ENCODE measurements around the gene CEP70.
A peak's percentile ranks its signal among the peaks of the same experiment; 100 is the strongest.
"Not testable (repeated sequence)": the region's sequence is repeated elsewhere in the genome, so short reads cannot be mapped to it uniquely, and the experiment has no call there.

The CEP70 gene

DNA sequence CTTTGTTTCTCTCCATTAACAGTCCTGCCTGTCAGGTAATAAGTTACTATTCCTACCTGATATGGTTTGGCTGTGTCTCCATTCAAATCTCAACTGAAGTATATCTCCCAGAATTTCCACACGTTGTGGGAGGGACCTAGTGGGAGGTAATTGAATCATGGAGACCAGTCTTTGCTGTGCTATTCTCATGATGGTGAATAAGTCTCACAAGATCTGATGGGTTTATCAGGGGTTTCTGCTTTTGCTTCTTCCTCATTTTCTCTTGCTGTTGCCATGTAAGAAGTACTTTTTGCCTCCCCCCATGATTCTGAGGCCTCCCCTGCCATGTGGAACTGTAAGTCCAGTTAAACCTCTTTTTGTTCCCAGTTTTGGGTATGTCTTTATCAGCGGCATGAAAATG is 7.6 kb upstream of the CEP70 start:
- H3K4me1 ChIP-seq; H3K9me3 ChIP-seq; in situ Hi-C loops (cut with MboI; ENCODE audit: low sequenced_read_pairs); DNase-seq (ENCODE audit: low spot score in 2 of 2); H3K27me3 ChIP-seq (ENCODE audit: low read depth); H3K36me3 ChIP-seq (replicated peaks); H3K4me3 ChIP-seq: not testable (repeated sequence)

DNA sequence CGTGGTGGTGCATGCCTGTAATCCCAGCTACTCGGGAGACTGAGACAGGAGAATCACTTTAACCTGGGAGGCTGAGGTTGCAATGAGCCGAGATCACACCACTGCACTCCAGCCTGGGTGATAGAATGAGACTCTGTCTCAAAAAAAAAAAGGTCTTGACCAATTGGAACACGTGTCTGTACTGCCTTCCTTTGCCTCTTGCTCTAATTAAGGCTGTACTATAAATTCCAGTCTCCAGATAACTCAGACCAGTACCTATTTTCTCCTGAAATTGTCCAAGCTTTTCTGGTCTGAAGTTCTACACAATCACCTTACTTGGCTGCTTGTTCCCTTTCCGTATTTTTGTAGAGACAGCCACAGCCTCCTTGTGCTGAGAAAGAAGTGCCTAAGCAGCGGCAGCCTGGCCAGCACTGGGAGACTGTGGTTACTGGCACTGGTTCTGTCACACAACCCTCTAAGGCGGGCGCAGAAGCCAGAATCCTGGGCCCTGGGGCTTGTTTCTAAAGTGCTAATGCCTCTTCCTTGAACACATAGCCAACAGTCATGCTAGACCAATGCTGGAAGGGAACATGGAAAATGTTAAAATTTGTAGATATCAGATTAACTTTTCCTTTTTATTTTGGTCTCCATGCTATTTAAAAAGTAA is 6.2 kb upstream of the CEP70 start:
- Histone ChIP-seq H3K36me3 (replicated peaks) (no peaks in the 10 kb centered on the region), H3K4me1 (peaks cover 5% of the 10 kb centered on the region; the same call in 1 of the 2 replicates), H3K9me3 (peaks cover 7% of the 10 kb centered on the region), H3K4me3 (no peak overlapping the region), H3K27me3 (ENCODE audit: low read depth) (no peaks in the 10 kb centered on the region)
- in situ Hi-C loops (cut with MboI; ENCODE audit: low sequenced_read_pairs) = no loop called here
- DNase-seq (ENCODE audit: low spot score in 2 of 2) = no peak

DNA sequence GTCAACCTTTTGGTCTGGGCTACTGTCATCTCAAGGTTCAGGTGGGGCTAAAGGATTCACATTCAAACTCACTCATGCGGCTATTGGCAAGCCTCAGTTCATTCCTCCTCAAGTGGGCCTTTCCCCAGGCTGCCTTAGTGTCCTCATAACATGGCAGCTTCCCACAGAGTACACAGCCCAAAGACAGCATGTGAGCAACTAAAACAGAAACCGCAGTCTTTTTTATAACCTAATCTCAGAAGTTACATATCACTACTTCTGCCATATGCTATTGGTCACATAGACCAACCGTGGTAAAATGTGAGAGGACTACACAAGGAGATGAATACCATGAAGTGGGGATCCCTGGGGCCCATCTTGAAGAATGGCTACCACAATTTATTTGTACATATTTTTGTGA is 4.5 kb upstream of the CEP70 start:
- Histone ChIP-seq H3K4me1 (peaks cover 8% of the 10 kb centered on the region; the same call in 1 of the 2 replicates), H3K4me3 (no peak overlapping the region), H3K36me3 (replicated peaks) (no peaks in the 10 kb centered on the region), H3K9me3 (peaks cover 7% of the 10 kb centered on the region), H3K27me3 (ENCODE audit: low read depth) (no peaks in the 10 kb centered on the region)
- in situ Hi-C loops (cut with MboI; ENCODE audit: low sequenced_read_pairs) = loop anchor here (5.0 to 10.0 kb wide), 2 partner anchors 236 to 319 kb away; partner anchors contain the start of gene PIK3CB
- DNase-seq (ENCODE audit: low spot score in 2 of 2) = no peak

DNA sequence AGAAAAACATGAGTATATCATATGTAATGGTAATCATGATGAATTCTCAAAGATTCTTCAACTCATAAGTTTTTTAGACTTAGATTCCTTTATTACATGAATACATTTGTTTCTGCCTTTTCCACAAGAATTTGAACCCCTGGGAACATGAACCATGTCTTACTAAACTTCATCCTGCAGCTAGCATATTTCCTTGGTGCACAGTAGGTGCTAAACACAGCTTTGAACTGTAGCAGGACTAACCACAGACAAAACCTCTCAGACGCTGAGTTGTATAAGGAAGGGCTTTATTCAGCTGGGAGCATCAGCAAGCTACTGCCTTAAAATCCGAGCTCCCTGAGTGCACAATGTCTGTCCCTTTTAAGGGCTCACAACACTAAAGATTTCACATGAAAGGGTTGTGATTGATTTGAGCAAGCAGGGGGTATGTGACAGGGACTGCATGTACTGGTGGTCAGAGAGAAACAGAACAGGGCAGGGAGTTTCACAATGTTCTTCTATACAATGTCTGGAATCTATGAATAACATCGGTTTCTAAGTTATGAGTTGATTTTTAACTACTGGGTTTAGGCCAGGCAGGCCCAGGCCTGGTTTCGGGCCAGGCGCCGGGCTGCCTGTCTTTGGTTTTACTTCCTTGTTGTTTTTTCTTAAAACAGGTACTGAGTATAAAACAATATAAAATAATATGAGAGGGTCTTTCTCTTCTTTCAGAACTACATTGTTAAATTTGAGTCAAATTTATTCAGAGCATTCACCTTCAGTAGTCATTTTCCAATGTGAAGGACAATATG is 3.3 kb upstream of the CEP70 start:
- not testable (repeated sequence) for H3K36me3 ChIP-seq (replicated peaks); H3K27me3 ChIP-seq (ENCODE audit: low read depth); H3K4me3 ChIP-seq; DNase-seq (ENCODE audit: low spot score in 2 of 2); H3K9me3 ChIP-seq
- in situ Hi-C loops (cut with MboI; ENCODE audit: low sequenced_read_pairs) = loop anchor here (5.0 to 10.0 kb wide), 2 partner anchors 237 to 320 kb away; partner anchors contain the start of gene PIK3CB
- H3K4me1 ChIP-seq = peaks cover 13% of the 10 kb centered on the region

DNA sequence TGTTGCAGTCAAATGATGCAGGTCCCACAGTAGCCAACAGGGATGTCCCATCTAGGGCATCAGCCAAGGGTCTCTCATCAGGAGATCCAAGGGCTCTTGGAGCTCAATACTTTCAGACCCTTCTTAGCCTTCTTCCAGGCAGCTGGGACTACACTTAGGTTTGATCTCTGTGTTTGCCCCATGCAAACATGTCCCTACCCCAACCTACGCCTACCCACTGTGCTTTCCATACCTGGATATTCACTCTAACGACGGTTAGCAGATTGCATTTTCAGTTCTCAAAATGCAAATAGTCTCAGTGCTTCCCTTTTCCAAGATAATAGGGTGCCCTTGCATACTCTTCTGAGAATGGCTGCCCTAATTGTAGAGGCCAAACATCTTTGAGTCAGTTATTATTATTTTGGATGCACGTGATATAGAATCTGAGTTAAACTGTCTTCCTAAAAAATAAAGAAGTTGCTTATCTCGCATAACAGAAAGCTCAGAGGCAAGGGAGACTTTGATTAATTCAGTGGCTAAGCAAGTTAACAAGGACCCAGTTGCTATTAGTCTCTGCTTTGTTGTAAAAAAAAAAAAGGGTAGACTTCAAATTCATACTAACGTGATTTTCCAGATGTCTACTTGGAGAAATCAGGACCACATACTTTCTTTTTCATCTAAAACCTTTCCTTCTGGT is 1.0 kb upstream of the CEP70 start:
- Histone ChIP-seq H3K27me3 (ENCODE audit: low read depth) (no peaks in the 10 kb centered on the region), H3K4me1 (peaks cover 13% of the 10 kb centered on the region), H3K36me3 (replicated peaks) (peaks cover 7% of the 10 kb centered on the region; the same call in 1 of the 2 replicates), H3K9me3 (no peaks in the 10 kb centered on the region), H3K4me3 (no peak overlapping the region; the same call in 1 of the 2 replicates)
- in situ Hi-C loops (cut with MboI; ENCODE audit: low sequenced_read_pairs) = loop anchor here (5.0 to 10.0 kb wide), 2 partner anchors 240 to 322 kb away; partner anchors contain the start of gene PIK3CB
- DNase-seq (ENCODE audit: low spot score in 2 of 2) = no peak

DNA sequence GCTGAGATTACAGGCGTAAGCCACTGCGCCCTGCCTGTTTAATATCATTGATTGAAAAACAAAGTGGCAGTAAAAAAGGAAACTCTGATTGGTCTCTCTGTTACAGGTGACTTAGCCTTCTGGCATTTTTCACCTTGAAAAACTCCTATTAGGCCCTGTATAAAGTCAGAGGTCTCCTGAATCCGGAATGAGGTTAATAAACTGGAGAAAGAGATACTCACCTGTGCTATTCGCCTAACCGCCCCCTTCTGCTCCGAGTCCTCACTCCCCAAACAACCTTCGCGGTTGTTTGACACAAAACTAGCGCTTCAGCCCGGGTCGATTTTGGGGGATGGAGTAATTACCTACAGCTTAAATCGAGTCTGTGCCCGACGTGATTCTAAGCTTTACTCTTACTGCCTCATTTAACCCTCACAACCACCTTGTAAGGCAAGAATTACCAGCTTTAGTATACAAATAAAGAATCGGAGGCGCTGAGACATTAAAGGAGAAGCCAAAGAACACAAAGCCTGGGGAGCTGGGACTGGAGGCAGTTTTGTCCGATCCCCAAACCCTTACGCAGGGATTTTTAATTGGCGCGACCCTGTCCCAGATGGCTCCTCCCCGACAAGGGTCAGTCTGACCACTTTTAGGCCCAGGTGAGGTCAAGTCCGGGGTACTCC is 441 bp downstream of the CEP70 start:
- peak; percentile 10 to 40 for DNase-seq (ENCODE audit: low spot score in 2 of 2)
- Histone ChIP-seq H3K4me3 (peak overlapping the region; percentile 74), H3K4me1 (peaks cover 13% of the 10 kb centered on the region), H3K36me3 (replicated peaks) (peaks cover 10% of the 10 kb centered on the region; the same call in 1 of the 2 replicates), H3K9me3 (no peaks in the 10 kb centered on the region), H3K27me3 (ENCODE audit: low read depth) (no peaks in the 10 kb centered on the region)
- in situ Hi-C loops (cut with MboI; ENCODE audit: low sequenced_read_pairs) = loop anchor here (10.0 kb wide), 1 partner anchor 241 kb away; the partner anchor contains the start of gene PIK3CB

DNA sequence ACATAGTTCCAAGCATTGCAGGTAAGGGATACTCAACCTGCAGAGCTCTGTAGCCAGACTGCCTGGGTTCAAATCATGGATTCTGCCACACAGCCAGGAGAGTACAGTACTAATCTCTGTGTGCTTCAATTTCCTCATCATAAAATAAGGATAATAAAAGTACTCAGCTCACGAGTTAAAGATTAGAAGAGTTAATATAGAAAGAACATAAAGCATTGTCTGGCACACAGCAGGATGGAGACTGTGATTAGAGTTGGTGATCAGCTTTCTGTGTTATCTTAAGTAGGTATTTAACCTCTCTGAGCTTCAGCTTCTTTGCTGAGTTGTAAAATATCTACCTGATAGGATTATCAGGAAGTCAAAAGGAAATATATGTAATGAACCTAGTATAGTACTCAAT is 2.7 kb downstream of the CEP70 start:
- Histone ChIP-seq H3K36me3 (replicated peaks) (peaks cover 11% of the 10 kb centered on the region; the same call in 1 of the 2 replicates), H3K4me1 (peaks cover 9% of the 10 kb centered on the region), H3K4me3 (no peak overlapping the region), H3K27me3 (ENCODE audit: low read depth) (no peaks in the 10 kb centered on the region), H3K9me3 (no peaks in the 10 kb centered on the region)
- DNase-seq (ENCODE audit: low spot score in 2 of 2) = no peak
- in situ Hi-C loops (cut with MboI; ENCODE audit: low sequenced_read_pairs) = loop anchor here (10.0 kb wide), 1 partner anchor 243 kb away; the partner anchor contains the start of gene PIK3CB

DNA sequence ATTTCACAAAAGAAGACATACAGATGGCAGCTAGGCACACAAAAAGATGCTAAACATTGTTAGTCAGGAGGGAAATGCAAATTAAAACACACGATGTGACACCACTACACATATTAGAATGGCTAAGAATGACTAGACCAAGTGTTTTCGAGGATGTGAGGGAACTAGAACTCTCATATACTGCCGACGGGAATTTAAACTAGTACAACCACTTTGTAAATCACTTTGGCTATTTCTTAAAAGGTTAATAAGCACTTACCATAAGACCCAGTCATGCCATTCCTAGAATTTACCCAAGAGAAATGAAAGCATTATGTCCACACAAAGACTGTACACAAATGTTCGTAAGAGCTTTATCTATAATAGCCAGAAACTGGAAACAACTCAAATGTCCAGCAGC is 5.6 kb downstream of the CEP70 start:
- H3K36me3 ChIP-seq (replicated peaks) = peaks cover 11% of the 10 kb centered on the region; the same call in 1 of the 2 replicates
- no peaks in the 10 kb centered on the region for H3K27me3 ChIP-seq (ENCODE audit: low read depth)
- no peak overlapping the region for H3K4me3 ChIP-seq
- H3K9me3 ChIP-seq = no peaks in the 10 kb centered on the region
- DNase-seq (ENCODE audit: low spot score in 2 of 2) = no peak
- in situ Hi-C loops (cut with MboI; ENCODE audit: low sequenced_read_pairs) = no loop called here
- peaks cover 6% of the 10 kb centered on the region for H3K4me1 ChIP-seq

DNA sequence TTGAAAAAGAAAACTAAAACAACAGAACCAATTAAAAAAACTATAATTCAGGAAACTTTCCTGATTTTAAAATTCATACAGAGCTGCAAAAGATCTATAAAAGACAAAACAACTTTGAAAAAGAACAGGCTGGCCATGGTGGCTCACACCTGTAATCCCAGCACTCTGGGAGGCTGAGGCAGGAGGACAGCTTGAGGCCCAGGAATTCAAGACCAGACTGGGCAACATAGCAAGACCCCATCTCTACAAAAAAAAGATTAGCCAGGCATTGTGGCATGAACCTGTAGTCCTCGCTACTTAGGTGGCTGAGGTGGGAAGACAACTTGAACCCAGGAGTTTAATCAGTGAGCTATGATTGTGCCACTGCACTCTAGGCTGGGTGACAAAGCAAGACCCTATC is 6.7 kb downstream of the CEP70 start:
- in situ Hi-C loops (cut with MboI; ENCODE audit: low sequenced_read_pairs) = no loop called here

DNA sequence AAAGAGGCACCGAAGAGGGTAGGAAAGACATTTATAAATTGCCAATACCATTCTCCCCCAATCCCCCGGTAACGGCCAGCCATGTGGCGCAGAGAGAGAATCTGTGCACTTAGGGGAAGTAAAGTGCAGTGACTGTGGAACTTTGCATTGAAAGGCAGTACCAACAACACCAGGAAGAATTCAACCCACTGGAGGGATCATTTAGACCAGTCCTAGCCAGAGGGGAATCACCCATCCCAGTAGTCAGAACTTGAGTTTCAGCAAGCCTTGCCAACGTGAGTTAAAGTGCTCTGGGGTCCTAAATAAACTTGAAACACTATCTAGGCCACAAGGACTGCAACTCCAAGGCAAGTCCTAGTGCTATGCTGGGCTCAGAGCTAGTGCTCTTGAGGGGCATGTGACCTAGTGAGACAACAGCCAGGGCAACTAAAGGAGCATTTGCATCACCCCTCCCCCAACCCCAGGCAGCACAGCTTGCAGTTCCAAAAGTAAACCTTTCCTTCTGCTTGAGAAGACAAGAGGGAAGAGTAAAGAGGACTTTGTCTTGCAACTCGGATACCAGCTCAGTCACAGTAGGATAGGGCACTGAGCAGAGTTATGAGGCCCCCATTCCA is 15.0 kb downstream of the CEP70 start:
- H3K27me3 ChIP-seq (ENCODE audit: low read depth) = no peaks in the 10 kb centered on the region
- in situ Hi-C loops (cut with MboI; ENCODE audit: low sequenced_read_pairs) = no loop called here
- H3K9me3 ChIP-seq = no peaks in the 10 kb centered on the region; the same call in 1 of the 2 replicates
- H3K4me1 ChIP-seq = no peaks in the 10 kb centered on the region
- H3K36me3 ChIP-seq (replicated peaks) = no peaks in the 10 kb centered on the region
- DNase-seq (ENCODE audit: low spot score in 2 of 2) = no peak
- no peak overlapping the region for H3K4me3 ChIP-seq

More for the DNA sequence above, 6.7 kb downstream of the CEP70 start:
- Histone ChIP-seq H3K9me3 (no peaks in the 10 kb centered on the region), H3K27me3 (ENCODE audit: low read depth) (no peaks in the 10 kb centered on the region), H3K36me3 (replicated peaks) (peaks cover 11% of the 10 kb centered on the region; the same call in 1 of the 2 replicates), H3K4me3 (no peak overlapping the region), H3K4me1 (peaks cover under 1% of the 10 kb centered on the region; the same call in 1 of the 2 replicates)
- DNase-seq (ENCODE audit: low spot score in 2 of 2) = no peak

DNA sequence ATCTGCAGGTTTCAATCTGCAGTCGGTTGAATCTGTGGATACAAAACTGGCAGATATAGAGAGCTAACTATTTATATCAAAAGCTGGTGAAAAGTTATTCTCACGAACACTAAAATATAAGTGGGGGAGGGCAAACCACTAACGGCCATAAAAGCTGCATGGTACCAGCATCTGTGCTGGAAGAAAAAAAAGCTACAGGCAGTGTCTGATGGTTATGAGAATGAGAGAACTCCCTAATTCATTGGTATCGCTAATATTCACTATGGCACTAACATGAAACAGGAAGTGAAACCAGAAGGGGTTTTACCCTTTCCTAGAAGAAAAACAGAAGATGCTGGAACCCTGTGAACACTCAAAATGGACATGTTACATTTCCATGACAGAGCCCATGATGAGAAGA is 15.9 kb downstream of the CEP70 start:
- H3K4me3 ChIP-seq = no peak overlapping the region

DNA sequence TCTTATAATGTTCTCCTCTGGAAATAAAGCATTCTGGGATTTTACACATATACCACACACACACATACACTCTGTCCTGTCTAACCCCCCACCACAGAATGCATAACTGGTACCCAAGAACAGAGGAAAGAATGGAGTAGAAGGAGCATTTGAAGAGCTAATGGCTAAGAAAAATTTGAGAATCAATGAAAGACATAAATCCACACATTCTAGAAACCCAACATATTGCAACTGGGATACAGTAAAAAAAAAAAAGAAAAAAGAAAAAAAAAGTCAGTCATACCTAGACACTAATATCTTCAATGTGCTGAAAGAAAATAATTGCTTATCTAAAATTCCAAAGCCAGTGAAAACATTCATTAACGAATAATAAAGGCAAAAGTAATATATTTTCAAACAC is 20.9 kb downstream of the CEP70 start:
- Histone ChIP-seq H3K4me3 (no peak overlapping the region), H3K36me3 (replicated peaks) (peaks cover 7% of the 10 kb centered on the region; the same call in 1 of the 2 replicates), H3K9me3 (no peaks in the 10 kb centered on the region; the same call in 1 of the 2 replicates), H3K27me3 (ENCODE audit: low read depth) (no peaks in the 10 kb centered on the region), H3K4me1 (no peaks in the 10 kb centered on the region)
- in situ Hi-C loops (cut with MboI; ENCODE audit: low sequenced_read_pairs) = no loop called here
- no peak for DNase-seq (ENCODE audit: low spot score in 2 of 2)

More for the DNA sequence above, 15.9 kb downstream of the CEP70 start:
- H3K9me3 ChIP-seq = no peaks in the 10 kb centered on the region; the same call in 1 of the 2 replicates
- in situ Hi-C loops (cut with MboI; ENCODE audit: low sequenced_read_pairs) = no loop called here
- H3K27me3 ChIP-seq (ENCODE audit: low read depth) = no peaks in the 10 kb centered on the region
- H3K4me1 ChIP-seq = no peaks in the 10 kb centered on the region
- no peaks in the 10 kb centered on the region for H3K36me3 ChIP-seq (replicated peaks)
- DNase-seq (ENCODE audit: low spot score in 2 of 2) = no peak

DNA sequence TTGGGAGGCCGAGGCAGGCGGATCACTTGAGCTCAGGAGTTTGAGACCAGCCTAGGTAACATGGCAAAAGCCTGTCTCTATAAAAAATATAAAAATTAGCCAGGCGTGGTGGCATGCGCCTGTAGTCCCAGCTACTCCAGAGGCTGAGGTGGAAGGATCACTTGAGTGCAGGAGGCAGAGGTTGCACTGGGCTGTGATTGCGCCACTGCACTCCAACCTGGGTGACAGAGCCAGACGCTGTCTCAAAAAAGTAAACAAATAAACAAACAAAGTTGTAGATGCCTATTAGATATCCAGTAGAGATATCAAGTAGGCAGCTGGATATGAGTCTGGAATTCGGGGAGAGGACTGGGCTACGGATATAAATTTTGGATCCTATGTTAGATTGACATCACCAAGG is 24.4 kb downstream of the CEP70 start:
- H3K4me3 ChIP-seq = not testable (repeated sequence)

More for the DNA sequence above, 24.4 kb downstream of the CEP70 start:
- H3K27me3 ChIP-seq (ENCODE audit: low read depth); in situ Hi-C loops (cut with MboI; ENCODE audit: low sequenced_read_pairs); H3K36me3 ChIP-seq (replicated peaks); H3K9me3 ChIP-seq; H3K4me1 ChIP-seq; DNase-seq (ENCODE audit: low spot score in 2 of 2): not testable (repeated sequence)

Measured in HAP-1 (cell line).